ENCODE measurements around the gene PITPNC1. TPM values are rescaled to one million over a fixed set of nuclear protein-coding genes. Genes with fewer than 3 reads are reported as not detected.

PITPNC1 gene
- total and polyA plus RNA-seq, 4 experiments from 2014 or later = 68.4 to 124 (median 89.9) TPM

DNA sequence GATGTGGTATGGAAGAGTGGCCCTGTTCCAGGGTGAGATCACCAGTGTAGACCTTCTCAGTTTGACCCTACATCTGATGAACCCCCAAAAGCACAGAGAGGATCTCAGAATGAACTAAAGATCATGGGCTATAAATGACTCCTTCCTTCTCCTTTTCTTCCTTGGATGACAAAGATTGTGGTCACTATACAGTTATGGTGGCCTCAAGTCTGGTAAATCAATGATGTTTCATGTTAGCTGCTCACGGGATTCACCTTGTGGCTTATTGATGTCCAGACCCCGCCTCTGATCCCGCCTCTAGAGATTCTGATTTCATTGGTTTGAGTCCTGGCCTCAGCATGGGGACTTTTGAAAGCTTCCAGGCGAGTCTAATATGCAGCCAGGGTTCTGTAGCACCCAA is 112.2 kb downstream of the PITPNC1 start:
- peaks cover 48% of the 10 kb centered on the region for H3K4me1 ChIP-seq (ENCODE audit: insufficient read depth, low read length)
- peaks cover 43 to 86% (median 65%) of the 10 kb centered on the region in 4 donors for H3K4me1 Mint-ChIP-seq
- peaks cover 0 to 2% (median 0%) of the 10 kb centered on the region in 8 donors for H3K9me3 Mint-ChIP-seq
- no peak for DNase-seq
- intact Hi-C loops (cut with micrococcal nuclease) = no loop called here
- no peak overlapping the region for H3K4me3 ChIP-seq (ENCODE audit: low read length in 2 of 2)
- no peaks in the 10 kb centered on the region for H3K9me3 ChIP-seq (ENCODE audit: control insufficient read depth in 1 of 2, low read length in 2 of 2)
- no peaks in the 10 kb centered on the region for H3K36me3 ChIP-seq (ENCODE audit: insufficient read depth, low read length)
- H3K27ac ChIP-seq (ENCODE audit: low read depth, low read length) = no peak overlapping the region
- POLR2A ChIA-PET (ENCODE audit: partially characterized antibody) = interaction anchor here (1.2 kb wide), 1 partner anchor 124 kb away, joined by 3 read pairs; no protein-coding TSS in a partner anchor
- H3K27me3 ChIP-seq (ENCODE audit: insufficient read depth, low read length) = no peaks in the 10 kb centered on the region
- H3K27me3 Mint-ChIP-seq = no peaks in the 10 kb centered on the region
- CTCF ChIA-PET (ENCODE audit: partially characterized antibody) = interaction anchor here (0.7 kb wide), 1 partner anchor 12 kb away, joined by 3 read pairs; no protein-coding TSS in a partner anchor
- peaks cover 3 to 11% of the 10 kb centered on the region in 2 donors for H3K36me3 Mint-ChIP-seq
- peak overlapping the region in 2 of 7 donors; percentile 4 to 48 for H3K27ac Mint-ChIP-seq
- H3K4me3 Mint-ChIP-seq = peak overlapping the region in 2 of 8 donors; percentile 5 to 10

GRCh38 chr17:67490471-67490870 is 113.4 kb downstream of the PITPNC1 start:
- no peak for DNase-seq
- CTCF ChIA-PET (ENCODE audit: partially characterized antibody) = interaction anchor here (0.7 to 1.4 kb wide), 4 partner anchors 11 to 198 kb away, joined by 3 to 4 read pairs (median 4); no protein-coding TSS in a partner anchor
- Histone ChIP-seq H3K36me3 (ENCODE audit: insufficient read depth, low read length) (no peaks in the 10 kb centered on the region), H3K9me3 (ENCODE audit: control insufficient read depth in 1 of 2, low read length in 2 of 2) (no peaks in the 10 kb centered on the region), H3K27ac (ENCODE audit: low read depth, low read length) (no peak overlapping the region), H3K4me1 (ENCODE audit: insufficient read depth, low read length) (peaks cover 47% of the 10 kb centered on the region), H3K4me3 (ENCODE audit: low read length in 2 of 2) (no peak overlapping the region), H3K27me3 (ENCODE audit: insufficient read depth, low read length) (no peaks in the 10 kb centered on the region)
- Mint-ChIP-seq H3K9me3 (peaks cover 0 to 3% (median 0%) of the 10 kb centered on the region in 8 donors), H3K27ac (peak overlapping the region in 5 of 7 donors; percentile 8 to 68 (median 39)), H3K4me1 (peaks cover 38 to 81% (median 60%) of the 10 kb centered on the region in 4 donors), H3K36me3 (peaks cover 5 to 11% of the 10 kb centered on the region in 2 donors), H3K27me3 (no peaks in the 10 kb centered on the region), H3K4me3 (peak overlapping the region in 1 of 8 donors; percentile 9)
- intact Hi-C loops (cut with micrococcal nuclease) = no loop called here
- POLR2A ChIA-PET (ENCODE audit: partially characterized antibody) = interaction anchor here (1.2 kb wide), 1 partner anchor 125 kb away, joined by 3 read pairs; no protein-coding TSS in a partner anchor

DNA sequence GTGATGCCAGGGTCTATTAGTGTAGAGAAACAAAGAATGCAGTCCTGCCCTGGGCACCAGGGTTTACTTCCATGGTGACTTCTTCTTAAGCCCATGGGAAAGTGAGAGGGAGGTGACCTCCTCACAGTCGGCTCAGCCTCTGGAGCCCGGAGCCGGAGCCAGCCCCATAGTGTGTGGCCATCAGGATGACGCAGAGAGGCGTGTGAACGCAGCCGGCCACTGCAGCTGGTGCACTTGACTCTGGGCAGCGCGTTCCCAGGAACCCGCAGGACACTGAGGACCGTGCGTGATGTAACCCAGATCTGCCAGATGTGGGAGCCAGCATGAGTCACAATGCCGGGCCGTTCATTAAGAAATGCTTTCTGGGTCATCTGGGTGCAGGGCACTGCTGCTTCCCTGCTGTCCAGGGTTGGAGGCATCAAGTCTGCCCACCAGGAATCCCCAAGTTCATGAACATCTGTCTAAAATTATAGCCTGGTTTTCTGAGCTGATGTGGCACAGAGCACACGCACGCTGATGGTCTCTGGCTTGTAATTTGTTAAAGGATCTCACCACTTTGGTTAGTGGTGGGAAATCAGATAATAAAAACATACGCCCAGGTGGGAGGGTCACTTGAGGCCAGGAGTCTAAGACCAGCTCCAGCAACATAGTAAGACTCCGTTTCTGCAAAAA is 114.1 kb downstream of the PITPNC1 start:
- ChIA-PET POLR2A (ENCODE audit: partially characterized antibody) (no interaction called here), CTCF (ENCODE audit: partially characterized antibody) (interaction anchor here (0.9 to 1.4 kb wide), 3 partner anchors 11 to 197 kb away, joined by 3 to 4 read pairs (median 4); no protein-coding TSS in a partner anchor)
- no peaks in the 10 kb centered on the region for H3K27me3 ChIP-seq (ENCODE audit: insufficient read depth, low read length)
- H3K27ac ChIP-seq (ENCODE audit: low read depth, low read length) = no peak overlapping the region
- no peaks in the 10 kb centered on the region for H3K9me3 ChIP-seq (ENCODE audit: control insufficient read depth in 1 of 2, low read length in 2 of 2)
- H3K4me3 ChIP-seq (ENCODE audit: low read length in 2 of 2) = no peak overlapping the region
- Mint-ChIP-seq H3K27me3 (no peaks in the 10 kb centered on the region), H3K4me1 (peaks cover 37 to 78% (median 59%) of the 10 kb centered on the region in 4 donors), H3K36me3 (peaks cover 6 to 11% of the 10 kb centered on the region in 2 donors), H3K9me3 (peaks cover 0 to 3% (median 0%) of the 10 kb centered on the region in 8 donors), H3K27ac (peak overlapping the region in 6 of 7 donors; percentile 8 to 68 (median 29)), H3K4me3 (peak overlapping the region in 2 of 8 donors; percentile 9 to 23)
- H3K36me3 ChIP-seq (ENCODE audit: insufficient read depth, low read length) = no peaks in the 10 kb centered on the region
- H3K4me1 ChIP-seq (ENCODE audit: insufficient read depth, low read length) = peaks cover 42% of the 10 kb centered on the region
- intact Hi-C loops (cut with micrococcal nuclease) = no loop called here
- DNase-seq = no peak

DNA sequence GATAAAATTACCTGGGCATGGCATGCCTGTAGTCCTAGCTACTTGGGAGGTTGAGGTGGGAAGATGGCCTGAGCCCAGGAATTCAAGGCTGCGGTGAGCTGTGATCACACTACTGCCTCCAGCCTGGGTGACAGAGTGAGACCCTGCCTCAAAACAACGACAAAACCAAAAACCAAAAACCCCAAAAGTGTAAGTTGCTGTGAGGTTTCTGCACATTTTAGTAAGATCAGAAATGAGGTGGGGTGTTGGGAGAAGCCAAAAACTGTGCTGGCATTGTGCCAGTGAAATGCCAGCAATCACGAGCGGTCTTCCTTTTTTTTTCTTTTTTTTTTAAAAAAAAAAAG is 114.6 kb downstream of the PITPNC1 start:
- peaks cover 6 to 11% of the 10 kb centered on the region in 2 donors for H3K36me3 Mint-ChIP-seq
- intact Hi-C loops (cut with micrococcal nuclease) = no loop called here
- peak overlapping the region in 1 of 7 donors; percentile 63 for H3K27ac Mint-ChIP-seq
- POLR2A ChIA-PET (ENCODE audit: partially characterized antibody) = no interaction called here
- no peak overlapping the region for H3K27ac ChIP-seq (ENCODE audit: low read depth, low read length)
- H3K9me3 Mint-ChIP-seq = peaks cover 0 to 3% (median 0%) of the 10 kb centered on the region in 8 donors
- H3K9me3 ChIP-seq (ENCODE audit: control insufficient read depth in 1 of 2, low read length in 2 of 2) = no peaks in the 10 kb centered on the region
- no peak overlapping the region for H3K4me3 ChIP-seq (ENCODE audit: low read length in 2 of 2)
- no peaks in the 10 kb centered on the region for H3K27me3 ChIP-seq (ENCODE audit: insufficient read depth, low read length)
- DNase-seq = no peak
- no peaks in the 10 kb centered on the region for H3K27me3 Mint-ChIP-seq
- peak overlapping the region in 1 of 8 donors; percentile 23 for H3K4me3 Mint-ChIP-seq
- peaks cover 32 to 77% (median 57%) of the 10 kb centered on the region in 4 donors for H3K4me1 Mint-ChIP-seq
- CTCF ChIA-PET (ENCODE audit: partially characterized antibody) = no interaction called here
- H3K4me1 ChIP-seq (ENCODE audit: insufficient read depth, low read length) = peaks cover 38% of the 10 kb centered on the region
- no peaks in the 10 kb centered on the region for H3K36me3 ChIP-seq (ENCODE audit: insufficient read depth, low read length)

DNA sequence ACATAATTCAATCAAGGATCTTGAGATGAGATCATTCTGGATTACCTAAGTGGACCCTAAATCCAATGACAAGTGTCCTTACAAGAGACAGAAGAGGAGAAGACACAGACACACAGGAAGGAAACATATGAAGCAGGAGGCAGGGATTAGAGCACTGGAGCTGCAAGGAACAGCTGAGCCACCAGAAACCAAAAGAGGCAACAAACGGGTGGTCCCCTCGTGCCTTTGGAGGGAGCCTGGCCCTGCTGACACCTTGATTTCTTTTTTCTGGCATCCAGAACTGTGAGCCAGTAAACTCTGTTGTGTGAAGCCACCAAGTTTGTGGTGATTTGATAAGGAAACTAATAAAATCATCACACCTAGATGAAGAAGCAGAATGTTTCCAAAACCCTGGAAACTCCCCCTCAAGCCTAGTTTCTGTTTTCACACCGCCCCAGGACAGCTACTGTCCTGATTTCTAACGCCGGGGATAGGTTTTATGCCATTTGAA is 115.2 kb downstream of the PITPNC1 start:
- ChIA-PET POLR2A (ENCODE audit: partially characterized antibody) (no interaction called here), CTCF (ENCODE audit: partially characterized antibody) (interaction anchor here (1.0 to 1.2 kb wide), 2 partner anchors 16 to 51 kb away, joined by 3 read pairs; no protein-coding TSS in a partner anchor)
- Histone ChIP-seq H3K4me1 (ENCODE audit: insufficient read depth, low read length) (peaks cover 32% of the 10 kb centered on the region), H3K36me3 (ENCODE audit: insufficient read depth, low read length) (no peaks in the 10 kb centered on the region), H3K9me3 (ENCODE audit: control insufficient read depth in 1 of 2, low read length in 2 of 2) (no peaks in the 10 kb centered on the region), H3K4me3 (ENCODE audit: low read length in 2 of 2) (no peak overlapping the region), H3K27ac (ENCODE audit: low read depth, low read length) (no peak overlapping the region), H3K27me3 (ENCODE audit: insufficient read depth, low read length) (no peaks in the 10 kb centered on the region)
- peak in 1 of 5 donors; percentile 39 for DNase-seq
- no peaks in the 10 kb centered on the region for H3K27me3 Mint-ChIP-seq
- intact Hi-C loops (cut with micrococcal nuclease) = no loop called here
- peaks cover 28 to 71% (median 52%) of the 10 kb centered on the region in 4 donors for H3K4me1 Mint-ChIP-seq
- H3K4me3 Mint-ChIP-seq = peak overlapping the region in 5 of 8 donors; percentile 5 to 76 (median 53)
- H3K9me3 Mint-ChIP-seq = peaks cover 0 to 3% (median 0%) of the 10 kb centered on the region in 8 donors
- H3K27ac Mint-ChIP-seq = peak overlapping the region in 6 of 7 donors; percentile 5 to 82 (median 61)
- peaks cover 6 to 9% of the 10 kb centered on the region in 2 donors for H3K36me3 Mint-ChIP-seq

DNA sequence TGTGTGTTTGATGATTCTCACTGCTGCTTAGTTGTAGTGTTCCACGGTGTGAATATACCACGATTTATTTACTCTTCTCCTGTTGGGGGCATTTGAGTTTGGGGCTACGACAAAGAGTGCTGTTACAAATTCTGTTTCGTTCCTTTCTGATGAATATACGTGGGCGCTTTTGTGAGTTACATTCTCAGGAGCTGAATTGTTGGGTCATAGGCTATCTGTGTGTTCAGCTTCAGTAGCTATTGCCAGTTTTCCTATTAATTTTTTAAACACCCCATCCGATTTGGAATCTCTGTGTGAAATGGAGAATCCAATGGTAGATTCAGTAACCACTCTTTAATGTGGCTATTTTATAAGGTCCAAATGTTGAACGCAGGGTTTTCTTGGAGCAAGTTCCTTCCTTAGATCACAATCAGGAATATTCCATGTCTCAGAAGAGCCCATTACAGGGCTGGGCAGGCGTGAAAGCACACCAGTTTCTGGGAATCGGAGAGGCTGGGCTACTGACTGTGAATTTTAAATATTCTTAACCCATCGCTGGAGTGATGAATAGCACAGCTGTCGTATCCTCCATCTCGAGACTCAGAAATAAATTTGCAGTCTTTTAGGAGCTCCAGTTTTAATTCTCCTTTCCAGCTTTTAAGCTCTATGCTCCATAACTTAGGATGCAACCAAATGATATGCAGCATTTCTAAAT is 115.9 kb downstream of the PITPNC1 start:
- CTCF ChIA-PET (ENCODE audit: partially characterized antibody) = interaction anchor here (0.9 to 1.2 kb wide), 3 partner anchors 10 to 52 kb away, joined by 3 read pairs; no protein-coding TSS in a partner anchor
- intact Hi-C loops (cut with micrococcal nuclease) = no loop called here
- H3K4me1 Mint-ChIP-seq = peaks cover 26 to 64% (median 46%) of the 10 kb centered on the region in 4 donors
- Histone ChIP-seq H3K9me3 (ENCODE audit: control insufficient read depth in 1 of 2, low read length in 2 of 2) (no peaks in the 10 kb centered on the region), H3K36me3 (ENCODE audit: insufficient read depth, low read length) (no peaks in the 10 kb centered on the region), H3K4me1 (ENCODE audit: insufficient read depth, low read length) (peaks cover 25% of the 10 kb centered on the region), H3K27me3 (ENCODE audit: insufficient read depth, low read length) (no peaks in the 10 kb centered on the region), H3K27ac (ENCODE audit: low read depth, low read length) (no peak overlapping the region), H3K4me3 (ENCODE audit: low read length in 2 of 2) (no peak overlapping the region)
- DNase-seq = no peak
- H3K4me3 Mint-ChIP-seq = peak overlapping the region in 5 of 8 donors; percentile 5 to 76 (median 46)
- POLR2A ChIA-PET (ENCODE audit: partially characterized antibody) = interaction anchor here (0.6 kb wide), 1 partner anchor 153 kb away, joined by 3 read pairs; no protein-coding TSS in a partner anchor
- H3K9me3 Mint-ChIP-seq = peaks cover 0 to 2% (median 0%) of the 10 kb centered on the region in 8 donors
- H3K27ac Mint-ChIP-seq = peak overlapping the region in 6 of 7 donors; percentile 5 to 76 (median 36)
- H3K27me3 Mint-ChIP-seq = no peaks in the 10 kb centered on the region
- H3K36me3 Mint-ChIP-seq = peaks cover 6% of the 10 kb centered on the region in 2 donors

All from CD4-positive, alpha-beta memory T cell (primary cell).